GM21786 (cell line): ENCODE results near the gene MYLK.

ENCODE experiments used
- ATAC-seq: cut with Tn5 transposase; IDR thresholded peaks from one replicate; pipeline ENCODE4 v1.9.1; 2021; ENCODE audit not compliant: unreplicated experiment

The MYLK gene

DNA sequence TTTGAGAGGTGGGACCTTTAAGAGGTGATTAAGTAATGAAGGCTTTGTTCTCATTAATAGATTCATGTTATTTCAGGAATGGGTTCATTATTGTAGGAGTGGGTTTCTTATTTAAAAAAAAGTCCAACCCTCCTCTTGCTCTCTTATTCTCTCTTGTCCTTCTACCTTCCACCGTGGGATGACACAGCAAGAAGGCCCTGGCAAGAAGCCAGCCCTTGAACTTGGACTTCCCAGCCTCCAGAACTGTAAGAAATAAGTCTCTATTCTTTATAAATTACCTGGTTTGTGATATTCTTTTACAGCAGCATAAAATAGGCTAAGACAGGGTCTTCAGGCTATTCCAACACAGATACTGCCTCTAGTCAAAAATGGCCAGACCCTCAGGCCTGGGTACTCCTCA is 62.2 kb downstream of the MYLK start:
- no peak for ATAC-seq

DNA sequence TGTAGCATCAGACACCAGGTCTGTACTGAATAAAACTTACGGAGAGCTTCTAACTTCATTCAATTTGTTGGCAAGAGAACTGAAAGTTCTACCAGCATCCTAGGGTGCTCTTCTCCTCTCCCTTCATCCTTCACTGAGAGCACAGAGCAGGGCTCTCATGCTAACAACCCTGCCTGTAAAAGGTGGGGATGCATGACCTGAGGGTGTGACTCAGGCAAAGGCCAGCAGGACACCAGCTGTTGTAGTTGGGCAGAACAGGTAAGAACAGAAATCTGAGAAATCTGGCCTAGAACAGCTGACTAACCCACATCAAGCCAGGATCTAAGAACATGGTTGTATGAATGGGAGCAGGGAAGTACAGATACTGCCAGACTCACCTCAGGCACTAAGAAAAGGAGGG is 64.2 kb downstream of the MYLK start:
- no peak for ATAC-seq

DNA sequence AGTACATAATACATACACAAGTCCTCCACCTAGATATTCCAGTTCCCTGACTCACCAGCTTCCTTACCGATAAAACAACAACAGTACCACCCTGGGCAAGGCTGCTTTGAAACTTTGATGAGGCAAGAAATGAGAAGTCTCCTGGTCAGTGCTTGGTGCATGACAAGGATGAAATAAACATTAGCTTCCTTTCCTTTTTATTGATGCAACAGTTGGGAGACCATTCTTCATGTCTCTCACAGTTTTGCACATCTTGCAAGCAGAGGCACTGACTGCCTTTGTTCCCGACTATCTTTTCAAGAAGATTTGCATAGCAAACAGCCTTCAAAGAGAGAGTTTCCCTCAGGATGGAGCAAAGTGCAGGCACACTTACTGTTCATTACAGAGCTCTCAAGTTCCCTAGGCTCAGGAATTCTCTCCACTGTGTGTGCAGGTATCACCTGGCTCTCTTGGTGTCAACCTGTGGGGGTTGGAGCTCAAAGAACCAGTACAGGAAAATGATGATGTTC is 65.2 kb downstream of the MYLK start:
- no peak for ATAC-seq

DNA sequence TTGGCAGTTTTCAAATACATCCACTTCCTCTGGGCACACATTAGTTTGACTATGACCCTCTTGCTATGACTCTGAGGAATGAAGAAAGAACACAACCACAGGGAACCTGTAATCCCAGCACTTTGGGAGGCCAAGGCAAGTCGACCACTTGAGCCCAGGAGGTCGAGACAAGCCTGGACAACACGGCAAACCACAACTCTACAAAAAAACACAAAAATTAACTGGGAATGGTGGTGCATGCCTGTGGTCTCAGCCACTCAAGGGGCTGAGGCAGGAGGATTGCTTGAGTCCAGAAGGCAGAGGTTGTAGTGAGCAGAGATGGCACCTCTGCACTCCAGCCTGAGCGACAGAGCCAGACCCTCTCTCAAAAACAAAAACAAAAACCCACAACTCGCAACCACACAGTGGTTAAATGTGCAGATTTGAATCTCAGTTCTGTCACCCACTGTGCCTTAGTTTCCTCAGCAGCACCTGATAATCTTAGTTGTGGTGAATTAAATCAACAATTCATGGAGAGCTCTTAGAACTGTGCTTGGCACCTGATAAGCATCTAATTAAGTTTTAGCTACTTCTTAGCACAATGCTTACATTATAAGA is 65.7 kb downstream of the MYLK start:
- ATAC-seq: no peak

DNA sequence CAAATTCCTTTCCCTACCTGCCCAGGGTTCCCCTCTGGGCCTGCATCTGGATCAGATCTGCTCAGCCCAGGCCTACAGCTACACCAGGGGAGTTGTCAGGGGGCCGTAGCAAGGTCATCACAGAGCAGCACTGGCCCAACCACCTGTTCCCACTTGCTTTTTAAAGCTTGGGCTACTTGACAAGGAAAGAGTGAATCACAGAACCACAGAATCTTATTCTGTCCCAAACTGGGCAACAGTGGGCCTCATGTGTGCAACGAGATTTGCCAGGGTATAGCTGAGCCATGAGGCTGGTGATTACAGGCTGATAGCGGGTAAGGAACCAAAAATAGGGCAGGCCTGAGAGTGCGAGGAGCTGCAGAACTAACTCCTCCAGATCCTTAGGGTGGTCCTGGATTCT is 66.7 kb downstream of the MYLK start:
- ATAC-seq: no peak

DNA sequence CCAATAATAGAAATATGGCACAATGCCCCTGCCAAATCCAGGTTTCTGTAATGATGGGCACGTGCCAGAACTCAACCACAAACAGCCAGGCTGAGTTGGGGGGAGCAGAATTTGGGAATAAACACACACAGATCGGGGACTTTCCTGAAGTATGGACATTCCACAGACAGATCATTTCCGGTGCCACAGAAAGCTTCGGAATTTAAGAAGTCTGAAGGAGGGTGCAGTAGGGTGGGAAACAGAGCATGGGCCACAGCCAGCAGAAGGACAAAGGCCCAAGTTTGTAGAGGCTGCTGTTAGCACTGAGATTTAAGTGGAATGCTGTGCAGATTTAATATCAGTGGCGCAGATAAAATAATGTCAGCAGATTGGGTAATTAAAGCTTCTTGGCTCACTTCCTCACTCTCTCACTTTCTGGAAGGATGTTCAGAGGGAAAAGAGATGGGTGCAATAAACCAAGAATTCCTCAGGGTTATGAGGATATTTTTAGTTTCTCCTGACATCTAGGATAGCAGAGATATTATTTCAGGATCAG is 67.4 kb downstream of the MYLK start:
- no peak for ATAC-seq

DNA sequence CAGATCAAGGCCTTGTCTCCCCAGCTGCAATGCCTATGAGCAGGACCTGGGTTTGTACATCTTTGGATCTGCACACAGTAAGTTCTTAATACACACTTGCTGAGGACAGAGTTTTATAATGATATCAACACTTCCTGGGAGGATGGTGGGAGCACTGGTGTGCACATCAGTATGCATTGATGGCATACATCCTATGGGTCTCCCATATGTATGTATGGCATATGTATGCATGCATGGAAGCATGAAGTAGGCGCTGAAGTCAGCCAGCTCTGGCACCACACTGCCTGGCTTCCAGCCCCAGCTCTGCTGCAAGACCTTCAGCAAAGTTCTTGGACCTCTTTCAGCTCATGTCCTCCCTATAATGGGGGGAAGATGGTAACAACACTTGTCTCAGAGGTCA is 68.2 kb downstream of the MYLK start:
- no peak for ATAC-seq

DNA sequence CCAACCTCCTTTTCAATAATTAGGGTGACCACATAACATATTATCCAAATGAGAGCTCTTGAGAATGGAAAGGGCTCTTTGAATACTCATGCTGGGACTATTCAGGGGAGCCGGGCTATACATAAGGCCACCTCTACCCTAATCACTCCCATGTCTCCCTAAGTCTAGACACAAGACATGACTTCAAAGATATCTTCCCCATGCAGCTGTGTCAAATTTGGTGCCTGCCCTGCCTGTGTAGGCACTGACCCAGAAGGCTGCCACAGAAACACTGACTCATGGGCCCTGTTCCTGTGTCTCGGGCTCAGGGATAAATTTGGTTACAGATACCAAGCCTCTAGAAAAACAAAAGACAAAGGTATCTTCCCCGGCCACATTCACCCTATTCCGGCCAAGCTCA is 70.3 kb downstream of the MYLK start:
- no peak for ATAC-seq

DNA sequence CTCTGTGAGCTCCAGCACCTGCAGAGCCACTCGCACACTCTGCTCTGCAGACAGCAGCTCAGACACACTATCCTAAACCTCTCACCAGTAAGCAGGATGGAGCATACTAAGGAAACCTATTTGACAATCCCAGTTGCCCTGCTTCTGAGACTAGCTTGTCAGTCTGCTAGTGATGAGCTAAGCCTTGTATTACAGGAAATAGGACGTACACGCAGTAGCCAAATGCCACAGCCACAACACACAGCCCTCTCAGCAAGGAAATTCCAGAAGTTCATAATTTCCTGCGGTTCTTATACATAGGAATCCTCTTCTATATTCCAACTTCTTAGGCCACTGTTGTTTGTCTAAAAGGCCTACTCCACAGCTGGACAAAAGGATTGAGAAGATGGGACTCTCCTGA is 74.5 kb downstream of the MYLK start:
- no peak for ATAC-seq

DNA sequence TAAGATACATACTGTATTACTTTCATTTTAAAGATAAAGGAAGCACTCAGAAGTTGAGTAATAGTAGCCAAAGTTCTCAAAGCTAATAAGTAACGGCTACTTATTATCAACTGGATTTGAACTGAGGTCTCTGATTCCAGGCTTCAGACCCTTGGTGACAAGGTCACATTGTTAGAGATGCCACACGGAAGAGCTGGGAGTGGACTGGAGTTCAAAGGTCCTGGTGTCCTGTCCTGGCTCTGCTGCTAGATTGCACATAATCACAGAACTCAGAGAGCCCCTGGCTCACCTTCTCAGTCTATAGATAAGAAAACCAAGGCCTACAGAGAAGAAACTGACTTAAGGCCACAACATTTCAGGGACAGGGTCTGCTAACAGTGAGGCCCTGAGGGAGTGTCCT is 75.3 kb downstream of the MYLK start:
- ATAC-seq: no peak

DNA sequence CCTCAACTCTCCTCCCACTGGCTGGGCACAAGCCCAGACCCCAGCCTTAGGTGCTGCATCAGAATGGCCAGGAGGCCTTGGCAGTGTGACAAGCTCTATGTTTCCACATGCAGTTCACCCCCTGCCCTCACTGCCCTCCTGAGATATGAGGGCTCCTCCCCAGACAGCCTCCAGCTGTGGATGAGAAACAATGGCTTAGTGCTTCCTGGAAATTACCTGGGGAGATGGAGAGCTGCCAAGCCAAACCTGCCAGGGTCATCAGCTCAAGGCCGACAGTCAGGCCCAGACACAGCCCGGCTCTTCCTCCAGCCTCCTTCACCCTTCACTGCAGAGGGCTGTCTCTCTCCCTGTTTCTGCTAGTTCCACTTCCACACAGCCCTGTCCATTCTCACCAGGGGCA is 76.3 kb downstream of the MYLK start:
- no peak for ATAC-seq

DNA sequence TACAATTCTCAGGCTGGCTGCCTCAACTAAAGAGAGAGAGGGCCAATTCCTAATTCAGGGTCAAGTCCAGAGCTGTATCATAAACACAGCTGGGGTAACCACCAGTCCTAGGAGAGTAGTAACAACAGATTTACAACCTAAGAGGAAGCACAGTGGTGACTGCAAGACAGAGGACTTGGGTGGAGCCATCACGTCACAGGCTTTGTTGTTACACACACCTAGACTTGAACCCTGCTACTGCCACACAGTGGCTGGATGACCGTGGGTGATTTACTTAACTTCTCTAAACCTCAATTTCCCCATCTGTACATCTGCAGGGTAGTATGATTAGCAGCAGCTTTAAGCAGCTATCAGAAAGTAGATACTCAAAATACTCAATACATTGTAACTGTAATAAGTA is 78.6 kb downstream of the MYLK start:
- no peak for ATAC-seq

DNA sequence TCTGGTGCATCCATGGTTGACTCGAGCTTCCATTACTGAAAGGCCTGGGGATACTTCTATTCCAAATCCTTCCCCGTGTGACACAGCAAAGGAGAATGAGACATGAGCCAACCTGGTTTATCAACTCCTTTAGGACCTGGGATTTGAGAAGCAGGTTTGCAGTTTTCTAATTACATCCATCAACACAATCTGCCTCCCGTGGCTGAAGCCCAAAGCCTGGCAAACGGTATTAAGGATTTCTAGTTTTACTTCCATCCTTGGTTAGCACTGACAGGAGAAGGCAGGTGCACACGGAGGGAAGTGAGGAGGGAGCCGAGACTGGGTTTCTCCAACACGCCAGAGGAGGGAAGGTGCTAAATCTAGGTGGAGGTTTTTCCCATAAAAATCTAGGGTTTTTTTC is 79.0 kb downstream of the MYLK start:
- ATAC-seq: no peak

DNA sequence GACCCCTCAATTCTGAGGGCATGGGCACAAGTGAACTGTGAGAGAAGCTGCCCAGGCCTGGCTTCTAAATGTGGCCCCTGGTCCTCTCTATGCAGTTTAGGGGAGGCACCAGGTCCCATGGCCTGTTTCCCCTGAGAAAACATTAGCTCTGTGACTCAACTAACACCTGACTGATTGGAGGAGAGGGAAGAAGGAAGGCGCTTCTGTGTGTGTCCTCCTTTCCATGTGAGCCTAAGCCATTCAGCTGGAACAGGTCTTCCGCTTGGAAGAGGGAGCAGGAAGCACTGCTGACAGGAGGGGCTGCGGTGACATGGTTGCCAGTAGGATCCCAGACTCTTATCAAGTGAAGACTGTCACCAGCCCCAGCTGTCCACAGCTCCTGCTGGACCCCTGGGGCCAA is 79.5 kb downstream of the MYLK start:
- ATAC-seq: no peak

DNA sequence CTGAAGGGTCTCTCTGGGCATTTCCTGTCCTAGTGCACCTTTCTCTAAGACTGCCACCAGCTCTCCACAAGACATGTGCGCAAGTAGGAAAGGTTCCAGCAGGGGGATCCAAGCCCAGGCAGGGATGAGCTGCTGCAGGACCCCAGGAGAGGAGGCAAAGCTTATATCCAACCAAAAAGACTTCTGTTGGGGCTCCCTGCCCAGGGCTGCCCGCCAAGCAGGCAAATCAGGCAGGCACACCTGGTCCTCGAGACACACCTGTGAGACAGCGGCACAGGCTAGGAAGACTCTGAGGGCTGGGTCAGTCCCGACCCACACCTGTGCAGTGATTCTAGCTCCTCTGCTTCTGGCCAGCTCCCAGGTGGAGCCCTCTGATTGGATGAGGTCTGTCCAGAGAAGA is 80.6 kb downstream of the MYLK start:
- no peak for ATAC-seq

DNA sequence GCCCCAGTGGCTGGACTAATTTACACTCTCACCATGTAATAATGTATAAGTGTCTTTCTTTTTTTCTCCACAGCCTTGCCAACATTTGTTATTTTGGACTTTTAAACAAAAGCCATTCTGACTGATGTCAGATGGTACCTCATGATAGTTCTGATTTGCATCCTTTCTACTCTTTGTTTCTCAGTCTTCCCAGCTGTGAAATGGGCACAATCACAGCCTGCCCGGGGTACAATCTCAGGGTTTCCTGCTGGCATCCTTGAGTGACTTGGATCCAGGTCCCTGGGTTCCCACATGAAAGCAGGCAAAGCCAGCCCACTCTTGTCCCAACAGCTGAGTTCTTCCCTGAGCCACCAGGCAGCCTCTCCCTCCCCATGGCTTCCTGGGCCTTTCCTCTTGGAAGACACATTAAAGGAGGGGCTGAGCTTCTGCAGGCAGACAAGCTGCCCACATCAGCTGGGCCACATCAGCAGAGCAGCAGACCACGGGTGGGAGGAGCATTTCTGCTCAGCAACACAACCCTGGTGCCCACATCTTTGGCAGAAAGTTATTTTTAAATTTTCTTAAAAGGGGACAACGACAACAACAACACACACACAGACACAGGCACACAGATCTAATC is 82.0 kb downstream of the MYLK start:
- no peak for ATAC-seq

DNA sequence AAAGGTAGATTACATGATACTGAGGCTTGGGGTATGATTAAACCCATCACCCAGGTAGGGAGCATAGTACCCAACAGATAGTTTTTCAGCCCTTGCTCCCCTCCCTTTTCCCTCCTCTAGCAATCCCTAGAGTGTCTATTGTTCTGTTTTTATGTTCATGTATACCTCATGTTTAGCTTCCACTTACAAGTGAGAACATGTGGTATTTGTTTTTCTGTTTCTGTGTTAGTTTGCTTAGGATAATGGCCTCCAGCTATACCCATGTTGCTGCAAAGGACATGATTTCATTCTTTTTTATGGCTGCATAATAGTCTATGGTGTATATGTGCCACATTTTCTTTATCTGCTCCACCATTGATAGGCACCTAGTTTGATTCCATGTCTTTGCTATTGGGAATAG is 82.7 kb downstream of the MYLK start:
- no peak for ATAC-seq

DNA sequence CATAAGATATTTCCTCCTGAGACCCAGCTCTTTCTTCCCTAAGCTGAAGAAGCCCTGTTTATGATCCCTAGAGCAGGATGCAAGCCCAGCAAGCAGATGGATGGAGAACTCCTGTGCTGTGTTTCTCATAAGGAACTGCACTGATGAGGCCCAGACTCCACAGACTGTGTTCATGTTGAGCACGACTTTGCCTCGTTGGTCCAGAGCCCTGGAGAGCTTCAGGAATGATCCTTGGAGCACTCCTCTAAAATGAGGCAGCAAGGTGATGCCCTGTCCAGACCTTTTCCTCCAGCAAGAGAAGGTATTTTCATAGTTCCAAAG is 83.8 kb downstream of the MYLK start:
- no peak for ATAC-seq

DNA sequence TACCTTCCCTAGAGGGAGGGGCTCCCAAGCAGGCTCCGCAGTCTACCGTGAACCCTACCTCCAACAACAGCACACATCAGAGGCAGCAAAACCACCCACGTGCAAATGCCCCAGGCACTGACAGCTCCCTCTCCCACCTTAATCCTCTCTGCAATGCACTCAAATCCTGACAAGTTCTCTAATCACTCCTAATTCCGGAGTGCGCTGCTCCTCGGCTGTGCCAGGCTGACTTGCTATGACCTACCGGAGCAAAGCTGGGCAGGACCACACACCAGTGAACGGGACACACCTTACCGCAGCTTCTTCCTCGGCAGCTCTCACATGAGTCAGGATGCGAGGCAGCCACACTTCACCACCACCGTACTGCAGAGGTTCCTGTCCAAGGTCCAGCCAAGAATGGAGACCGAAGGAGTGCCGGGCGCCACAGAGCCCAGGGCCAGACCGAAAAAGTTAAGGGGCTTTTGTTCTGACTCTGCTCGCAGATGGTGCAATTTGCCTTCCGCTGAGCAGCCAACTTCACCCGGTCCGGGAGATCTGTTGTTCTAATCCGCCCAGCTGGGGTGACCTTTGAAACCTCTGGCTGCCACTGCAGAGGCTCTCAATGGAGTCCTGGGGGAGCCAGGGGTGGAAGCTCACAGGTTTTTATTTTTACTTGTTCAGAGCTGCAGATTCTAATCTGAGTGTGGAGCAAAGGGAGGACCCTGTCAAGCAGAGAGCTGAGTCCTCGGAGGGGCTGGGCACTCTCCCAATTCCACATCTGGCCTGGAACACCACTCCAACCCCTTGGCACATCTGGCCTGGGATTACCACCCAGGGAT is 84.4 kb downstream of the MYLK start:
- no peak for ATAC-seq

DNA sequence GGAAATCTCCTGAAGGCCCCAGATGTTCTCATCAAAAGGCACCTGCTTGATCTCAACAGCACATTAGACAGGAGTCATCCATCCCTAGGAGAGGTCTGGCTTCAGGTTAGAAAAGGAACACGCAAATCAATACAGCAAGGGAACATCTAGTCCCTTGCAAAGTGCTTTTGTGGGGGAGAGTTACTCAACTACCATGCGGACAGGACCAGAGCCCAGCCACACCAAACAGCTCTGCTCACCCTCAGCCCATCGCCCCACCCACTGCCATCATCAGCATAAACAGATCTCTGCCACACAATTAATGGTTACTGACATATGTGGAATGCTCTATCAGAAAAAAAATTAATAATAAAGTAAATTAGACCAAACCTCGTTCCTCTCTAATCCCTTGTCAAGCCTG is 85.6 kb downstream of the MYLK start:
- no peak for ATAC-seq

DNA sequence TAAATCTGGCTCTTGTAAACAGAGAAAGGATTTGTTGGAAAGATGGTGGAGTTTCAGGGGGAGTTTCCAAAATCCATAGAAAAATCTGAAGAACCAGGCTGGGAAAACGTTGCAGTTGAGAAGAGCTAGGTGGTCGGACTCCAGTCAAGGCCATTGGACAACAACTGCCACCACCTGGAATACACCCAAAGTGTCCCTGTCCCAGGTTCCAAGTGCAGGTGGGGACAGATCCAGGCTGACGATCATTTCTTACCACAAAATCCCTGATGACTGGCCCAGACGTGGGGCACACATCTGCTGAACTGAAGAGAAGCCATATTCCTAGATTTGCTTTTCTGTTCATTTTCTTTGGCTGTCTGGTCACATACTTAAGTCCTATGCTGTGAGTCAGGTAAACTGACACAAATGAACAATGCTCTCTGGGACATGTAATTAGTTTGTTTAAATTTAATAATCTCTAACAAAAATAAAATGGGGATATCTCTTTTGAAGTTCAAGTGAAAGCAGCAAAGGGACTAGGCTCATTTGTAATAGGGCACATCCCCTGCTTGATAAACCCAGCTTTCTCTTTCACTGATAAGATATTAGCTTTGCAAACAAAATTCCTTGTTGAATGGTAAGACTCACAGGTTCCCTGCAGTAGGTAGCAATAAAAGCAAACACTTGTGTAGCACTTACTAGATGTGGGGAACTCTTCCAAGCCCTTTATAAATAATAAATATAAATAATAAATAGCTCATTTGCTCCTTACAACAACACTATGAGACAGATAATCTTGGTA is 88.5 kb downstream of the MYLK start:
- no peak for ATAC-seq
